Fibroblast of mammary gland (primary cell): ENCODE measurements around the gene STXBP6.

ENCODE experiments used
- DNase-seq: peaks from one replicate; pipeline ENCODE4 v3.0.0-alpha.2; 2010; ENCODE audit warnings: low read depth
- H3K4me3 ChIP-seq: 2 replicates; pipeline ENCODE4 v1.5.1; 2011; ENCODE audit warnings: low read depth, mild to moderate bottlenecking, low read length, moderate library complexity; ENCODE audit not compliant: control insufficient read depth
- CTCF ChIP-seq: conservative IDR thresholded peaks from 2 replicates; pipeline ENCODE4 v1.5.1; 2011; ENCODE audit warnings: low read depth, low read length, inconsistent platforms; ENCODE audit not compliant: control insufficient read depth, insufficient read depth

STXBP6 gene

DNA sequence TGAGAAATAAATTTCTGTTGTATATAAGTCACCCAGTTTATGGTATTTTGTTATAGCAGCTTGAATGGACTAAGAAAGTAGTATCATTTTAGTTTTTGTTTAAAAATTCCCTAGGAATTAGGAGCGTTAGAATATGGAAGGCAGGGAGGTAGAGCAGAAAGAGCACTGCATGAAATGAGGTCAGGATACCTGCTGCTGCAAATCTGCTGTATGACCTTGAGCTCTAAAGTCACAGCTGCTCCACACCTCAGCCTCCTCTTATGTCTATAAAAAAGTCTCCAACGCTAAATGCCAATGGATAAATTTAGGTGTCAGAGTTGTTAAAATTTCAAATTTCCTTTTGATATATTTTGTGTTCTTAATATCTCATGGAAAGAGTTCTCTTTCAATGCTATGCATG lies 235.0 kb downstream of the STXBP6 start:
- no peak for TF ChIP-seq CTCF
- no peak for DNase-seq
- no peak overlapping the region for H3K4me3 ChIP-seq

- TF ChIP-seq CTCF, result no peak
- DNase-seq, result no peak
- no peak overlapping the region for H3K4me3 ChIP-seq
These were observed 235.6 kb downstream of the STXBP6 start for GRCh38 chr14:24814346-24814745.

DNA sequence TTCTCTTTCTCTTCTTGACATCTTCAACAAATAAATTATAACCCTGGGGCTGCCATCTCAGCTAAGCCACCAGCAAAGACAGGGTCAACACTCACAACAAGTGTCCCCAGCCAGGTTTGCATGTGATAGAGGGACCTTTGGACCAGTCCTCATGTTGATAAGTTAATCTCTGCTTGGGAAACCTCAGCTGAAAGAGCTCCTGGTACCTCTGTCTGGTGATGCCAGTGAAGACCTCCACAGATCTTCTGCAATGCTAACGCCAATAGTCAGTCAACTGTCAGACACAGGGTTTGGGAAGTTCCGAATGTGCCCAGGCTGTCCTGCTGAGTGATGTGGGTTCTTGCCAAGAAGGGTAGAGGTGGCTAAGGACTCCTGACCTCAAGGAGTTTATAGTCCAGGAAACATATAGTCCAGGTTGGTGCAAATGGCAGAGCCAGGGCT lies 236.1 kb downstream of the STXBP6 start:
- DNase-seq, result no peak
- no peak for TF ChIP-seq CTCF
- no peak overlapping the region for H3K4me3 ChIP-seq

- DNase-seq, result no peak
- TF ChIP-seq CTCF, result no peak
- no peak overlapping the region for H3K4me3 ChIP-seq
These were observed 236.7 kb downstream of the STXBP6 start for GRCh38 chr14:24813089-24813815.

DNA sequence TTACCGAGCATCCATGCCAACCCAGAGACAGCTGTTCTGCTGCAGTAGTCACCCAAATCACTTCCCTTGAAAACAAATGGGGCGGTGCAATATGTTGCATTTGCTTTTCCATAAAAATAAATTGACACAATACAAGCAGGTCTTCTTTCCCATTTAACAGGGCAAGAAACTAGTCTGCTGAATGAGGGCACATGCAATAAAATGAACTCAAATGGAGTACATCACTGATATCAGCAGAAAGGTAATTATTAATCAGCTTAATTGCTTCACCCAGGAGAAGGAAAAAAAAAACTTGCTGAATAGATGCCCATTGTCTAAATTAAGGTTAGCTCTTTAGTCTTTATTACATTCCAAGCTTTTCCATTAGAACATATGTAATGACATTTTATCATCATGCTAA lies 240.8 kb downstream of the STXBP6 start:
- no peak overlapping the region for H3K4me3 ChIP-seq
- no peak for DNase-seq
- no peak for TF ChIP-seq CTCF

DNA sequence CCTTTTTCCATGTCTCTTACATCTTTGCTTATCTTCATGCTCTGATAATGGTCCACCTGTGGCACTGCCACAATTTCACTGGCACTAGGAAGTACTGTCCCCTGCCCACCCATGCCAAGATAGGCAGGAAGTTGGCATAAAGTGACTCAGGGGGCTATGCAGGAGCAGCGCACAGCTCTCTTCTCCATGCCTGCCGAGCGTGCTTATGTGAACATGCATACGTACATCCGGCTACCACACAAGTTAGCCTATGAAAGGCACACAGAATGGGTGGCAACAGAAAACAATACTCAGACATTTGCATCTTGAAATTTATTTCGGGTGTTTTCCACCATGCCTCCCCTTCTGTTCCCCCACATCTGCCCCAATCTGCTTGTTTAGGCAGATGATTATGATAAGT lies 241.5 kb downstream of the STXBP6 start:
- TF ChIP-seq CTCF, result no peak
- H3K4me3 ChIP-seq, result no peak overlapping the region
- DNase-seq, result no peak

- DNase-seq, result peak; percentile 45
- H3K4me3 ChIP-seq, result no peak overlapping the region
- TF ChIP-seq CTCF, result peak; percentile 79
These were observed 243.8 kb downstream of the STXBP6 start for GRCh38 chr14:24806061-24806678.
